CD14-positive monocyte (primary cell): ENCODE measurements around the gene ZNF391. TPM values are rescaled to one million over a fixed set of nuclear protein-coding genes. Genes with fewer than 3 reads are reported as not detected.

Experiments
- DNase-seq, 3 donors: peaks; one replicate each; pipeline ENCODE4 v3.0.0-alpha.2; 2011 to 2022
- H2AFZ ChIP-seq: 2 replicates; pipeline ENCODE4 v1.6.0; 2012; ENCODE audit warnings: mild to moderate bottlenecking, low read depth, low read length, inconsistent platforms; ENCODE audit not compliant: insufficient read depth, poor library complexity, severe bottlenecking
- H3K27ac ChIP-seq, 2 donors: 1 replicate in 1 of 2; 2 replicates in 1 of 2; pipeline ENCODE4 v1.5.1; 2012 to 2013; ENCODE audit warnings: low read length in 2 of 2, control low read depth in 1 of 2, inconsistent platforms in 1 of 2, low read depth in 1 of 2, mild to moderate bottlenecking in 1 of 2
- H3K27me3 ChIP-seq, 2 donors: one replicate each; pipeline versions ENCODE4 v1.6.0 to v1.6.1; 2011 to 2013; ENCODE audit warnings: low read length in 2 of 2; ENCODE audit not compliant: control insufficient read depth in 2 of 2, insufficient read depth in 2 of 2
- H3K36me3 ChIP-seq, 2 donors: replicated peaks in 1 of 2; 1 replicate in 1 of 2; 2 replicates in 1 of 2; pipeline versions ENCODE4 v1.5.1 to v1.6.1; 2012 to 2013; ENCODE audit warnings: low read length in 2 of 2, control low read depth in 1 of 2, inconsistent platforms in 1 of 2, mild to moderate bottlenecking in 1 of 2; ENCODE audit not compliant: insufficient read depth in 2 of 2, control insufficient read depth in 1 of 2
- H3K4me1 ChIP-seq, 2 donors: 1 replicate in 1 of 2; 2 replicates in 1 of 2; pipeline versions ENCODE4 v1.5.1 to v1.6.1; 2012 to 2013; ENCODE audit warnings: low read length in 2 of 2, control low read depth in 1 of 2, inconsistent platforms in 1 of 2, mild to moderate bottlenecking in 1 of 2, moderate library complexity in 1 of 2; ENCODE audit not compliant: insufficient read depth in 2 of 2, control insufficient read depth in 1 of 2
- H3K4me2 ChIP-seq: replicated peaks from 2 replicates; pipeline ENCODE3; 2012; ENCODE audit warnings: low read length, moderate library complexity, mild to moderate bottlenecking; ENCODE audit not compliant: poor library complexity, severe bottlenecking; ENCODE audit errors: extremely low read depth
- H3K4me3 ChIP-seq, 3 experiments: fragments of 200-600 bp in 1 of 3; sonication (generic) in 1 of 3; replicated peaks in 1 of 3; 1 replicate in 2 of 3; 2 replicates in 1 of 3; pipeline ENCODE4 v1.5.1; 2011 to 2013; ENCODE audit warnings: low read length in 3 of 3, mild to moderate bottlenecking in 3 of 3, control low read depth in 2 of 3, low read depth in 2 of 3, inconsistent platforms in 1 of 3, moderate library complexity in 1 of 3
- H3K79me2 ChIP-seq: 2 replicates; pipeline ENCODE4 v1.6.0; 2012; ENCODE audit warnings: mild to moderate bottlenecking, control low read depth, inconsistent platforms, low read length, moderate library complexity; ENCODE audit not compliant: insufficient read depth
- H3K9ac ChIP-seq: 2 replicates; pipeline ENCODE4 v1.6.0; 2017; ENCODE audit warnings: low read length, mild to moderate bottlenecking; ENCODE audit not compliant: insufficient read depth, poor library complexity, severe bottlenecking
- H3K9me3 ChIP-seq, 2 donors: replicated peaks in 1 of 2; 1 replicate in 1 of 2; 2 replicates in 1 of 2; pipeline versions ENCODE4 v1.5.1 to v1.6.1; 2012 to 2013; ENCODE audit warnings: low read length in 2 of 2, control low read depth in 1 of 2; ENCODE audit not compliant: control insufficient read depth in 1 of 2, insufficient read depth in 1 of 2
- H4K20me1 ChIP-seq: 2 replicates; pipeline ENCODE4 v1.6.0; 2012; ENCODE audit warnings: mild to moderate bottlenecking, low read length, control low read depth, moderate library complexity; ENCODE audit not compliant: insufficient read depth
- H3K27ac Mint-ChIP-seq, 7 donors: one replicate each; pipeline ENCODE4 v1.8.0; 2020; ENCODE audit warnings: mild to moderate bottlenecking in 7 of 7, mixed read lengths in 7 of 7, moderate library complexity in 6 of 7, inconsistent platforms in 2 of 7
- H3K27me3 Mint-ChIP-seq, 3 donors: one replicate each; pipeline ENCODE4 v1.8.0; 2021 to 2022; ENCODE audit warnings: low read depth in 3 of 3, mild to moderate bottlenecking in 3 of 3, mixed read lengths in 3 of 3, moderate library complexity in 3 of 3, inconsistent platforms in 1 of 3
- H3K36me3 Mint-ChIP-seq, 2 donors: one replicate each; pipeline ENCODE4 v1.8.0; 2020; ENCODE audit warnings: mixed read lengths in 2 of 2, inconsistent platforms in 1 of 2, mild to moderate bottlenecking in 1 of 2
- H3K4me1 Mint-ChIP-seq: one replicate; pipeline ENCODE4 v1.8.0; 2020; ENCODE audit warnings: mild to moderate bottlenecking, mixed read lengths
- H3K4me3 Mint-ChIP-seq, 2 donors: one replicate each; pipeline ENCODE4 v1.8.0; 2020; ENCODE audit warnings: mild to moderate bottlenecking in 2 of 2, mixed read lengths in 2 of 2, moderate library complexity in 1 of 2
- H3K9me3 Mint-ChIP-seq, 7 donors: one replicate each; pipeline ENCODE4 v1.8.0; 2020 to 2022; ENCODE audit warnings: mixed read lengths in 7 of 7, mild to moderate bottlenecking in 6 of 7, moderate library complexity in 6 of 7, inconsistent platforms in 2 of 7
- WGBS: methylation state at CpG from one replicate; pipeline ENCODE4 v1.1.5; 2013; ENCODE audit warnings: missing lambda C conversion rate; ENCODE audit not compliant: insufficient coverage; 5-methylcytosine and 5-hydroxymethylcytosine counted together
- intact Hi-C, 2 donors: fragments of 100-400 bp; cut with micrococcal nuclease; formaldehyde crosslinking; loops; one replicate each; pipeline versions ENCODE4 v1.15.0 to v1.15.1; 2023
- polyA plus RNA-seq, 3 donors: library from polyadenylated mRNA; depleted of rRNA in 1 of 3; unstranded in 2 of 3; stranded (reverse) in 1 of 3; fragments of 300-500 nt in 2 of 3; fragments of >200 nt in 1 of 3; fragmentation: Illumina TruSeq in 2 of 3; gene quantifications; 1 replicate in 2 of 3; 2 replicates in 1 of 3; pipeline ENCODE4 v1.2.3, GENCODE V29; 2012 to 2021
- TF ChIP-seq, protein P1 (sequence below): fragments of 200-600 bp; IDR thresholded peaks from one replicate; pipeline ENCODE4 v1.8.0; 2022; ENCODE audit warnings: antibody characterized with exemption, mild to moderate bottlenecking

The ZNF391 gene
- polyA plus RNA-seq, 3 donors, result 0.07 to 0.17 TPM; not detected in 1

DNA sequence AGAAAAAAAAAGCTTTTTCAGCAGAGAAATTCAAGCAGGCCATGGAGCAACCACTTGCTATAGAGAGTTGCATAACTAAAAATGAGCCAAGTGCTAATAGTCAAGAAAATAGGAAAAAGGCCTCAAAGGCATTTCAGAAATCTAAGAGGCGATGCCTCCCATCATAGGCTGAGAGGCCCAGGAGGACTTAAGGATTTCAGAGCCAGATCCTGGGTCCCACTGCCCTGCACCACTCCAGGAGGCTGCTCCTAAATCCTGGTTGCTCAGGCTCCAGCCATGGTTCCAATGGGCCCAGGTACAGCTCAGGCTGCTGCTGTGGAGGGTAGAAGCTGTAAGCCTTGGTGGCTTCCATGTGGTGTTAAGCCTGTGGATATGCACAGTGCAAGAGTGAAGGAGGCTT is 5.5 kb downstream of the ZNF391 start:
- H3K27ac Mint-ChIP-seq, result no peak overlapping the region
- 57% methylated on average over 1 of the region's 1 CpG for WGBS
- intact Hi-C loops, result no loop called here
- peaks cover 0 to 4% of the 10 kb centered on the region in 2 donors for H3K36me3 Mint-ChIP-seq
- H3K4me1 Mint-ChIP-seq, result peaks cover 6% of the 10 kb centered on the region
- H4K20me1 ChIP-seq, result no peaks in the 10 kb centered on the region
- no peaks in the 10 kb centered on the region for H3K27me3 Mint-ChIP-seq
- no peak overlapping the region for H2AFZ ChIP-seq
- H3K79me2 ChIP-seq, result no peaks in the 10 kb centered on the region
- H3K9me3 ChIP-seq, result peaks cover 27 to 29% of the 10 kb centered on the region in 2 donors
- H3K9ac ChIP-seq, result no peak overlapping the region
- peaks cover 21 to 51% (median 30%) of the 10 kb centered on the region in 7 donors for H3K9me3 Mint-ChIP-seq
- TF ChIP-seq, protein P1, sequence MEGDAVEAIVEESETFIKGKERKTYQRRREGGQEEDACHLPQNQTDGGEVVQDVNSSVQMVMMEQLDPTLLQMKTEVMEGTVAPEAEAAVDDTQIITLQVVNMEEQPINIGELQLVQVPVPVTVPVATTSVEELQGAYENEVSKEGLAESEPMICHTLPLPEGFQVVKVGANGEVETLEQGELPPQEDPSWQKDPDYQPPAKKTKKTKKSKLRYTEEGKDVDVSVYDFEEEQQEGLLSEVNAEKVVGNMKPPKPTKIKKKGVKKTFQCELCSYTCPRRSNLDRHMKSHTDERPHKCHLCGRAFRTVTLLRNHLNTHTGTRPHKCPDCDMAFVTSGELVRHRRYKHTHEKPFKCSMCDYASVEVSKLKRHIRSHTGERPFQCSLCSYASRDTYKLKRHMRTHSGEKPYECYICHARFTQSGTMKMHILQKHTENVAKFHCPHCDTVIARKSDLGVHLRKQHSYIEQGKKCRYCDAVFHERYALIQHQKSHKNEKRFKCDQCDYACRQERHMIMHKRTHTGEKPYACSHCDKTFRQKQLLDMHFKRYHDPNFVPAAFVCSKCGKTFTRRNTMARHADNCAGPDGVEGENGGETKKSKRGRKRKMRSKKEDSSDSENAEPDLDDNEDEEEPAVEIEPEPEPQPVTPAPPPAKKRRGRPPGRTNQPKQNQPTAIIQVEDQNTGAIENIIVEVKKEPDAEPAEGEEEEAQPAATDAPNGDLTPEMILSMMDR, result no peak
- peaks cover 6 to 7% of the 10 kb centered on the region in 2 donors for H3K4me1 ChIP-seq
- no peak overlapping the region for H3K4me3 ChIP-seq
- DNase-seq, result no peak
- no peak overlapping the region for H3K4me3 Mint-ChIP-seq
- H3K27ac ChIP-seq, result no peak overlapping the region
- peaks cover 0 to 2% of the 10 kb centered on the region in 2 donors for H3K27me3 ChIP-seq
- H3K36me3 ChIP-seq, result no peaks in the 10 kb centered on the region
- H3K4me2 ChIP-seq, result no peak overlapping the region

DNA sequence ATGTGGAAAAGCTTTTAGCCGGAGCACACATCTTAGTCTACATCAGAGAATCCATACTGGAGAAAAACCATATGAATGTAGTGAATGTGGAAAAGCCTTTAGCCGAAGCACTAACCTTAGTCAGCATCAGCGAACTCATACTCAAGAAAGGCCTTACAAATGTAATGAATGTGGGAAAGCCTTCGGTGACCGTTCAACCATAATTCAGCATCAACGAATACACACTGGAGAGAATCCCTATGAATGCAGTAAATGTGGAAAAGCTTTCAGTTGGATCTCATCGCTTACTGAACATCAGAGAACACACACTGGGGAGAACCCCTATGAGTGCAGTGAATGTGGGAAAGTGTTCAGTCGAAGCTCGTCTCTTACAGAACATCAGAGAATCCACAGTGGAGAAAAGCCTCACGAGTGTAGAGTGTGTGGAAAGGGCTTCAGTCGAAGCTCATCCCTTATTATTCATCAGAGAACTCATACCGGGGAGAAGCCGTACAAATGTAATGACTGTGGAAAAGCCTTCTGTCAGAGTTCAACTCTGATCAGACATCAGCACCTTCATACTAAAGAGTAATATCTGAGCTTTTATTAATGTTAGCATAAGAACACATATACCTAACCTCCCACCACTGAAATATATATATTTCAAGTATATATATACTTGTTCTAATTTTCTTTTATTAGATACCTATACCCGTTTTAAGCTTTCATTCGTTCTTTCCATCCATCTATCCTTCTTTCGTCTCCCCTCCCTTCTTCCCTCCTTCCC is 12.5 kb downstream of the ZNF391 start:
- Histone ChIP-seq H2AFZ (no peak overlapping the region), H3K79me2 (no peaks in the 10 kb centered on the region), H3K4me3 (no peak overlapping the region), H3K9ac (no peak overlapping the region), H3K27me3 (no peaks in the 10 kb centered on the region), H3K27ac (no peak overlapping the region), H3K4me1 (no peaks in the 10 kb centered on the region), H3K9me3 (peaks cover 41 to 72% of the 10 kb centered on the region in 2 donors), H4K20me1 (no peaks in the 10 kb centered on the region), H3K36me3 (no peaks in the 10 kb centered on the region), H3K4me2 (no peak overlapping the region)
- TF ChIP-seq, protein P1, result no peak
- Mint-ChIP-seq H3K9me3 (peaks cover 34 to 70% (median 53%) of the 10 kb centered on the region in 7 donors), H3K27me3 (peaks cover 0 to 2% (median 0%) of the 10 kb centered on the region in 3 donors), H3K4me3 (no peak overlapping the region), H3K4me1 (no peaks in the 10 kb centered on the region), H3K36me3 (peaks cover 0 to 4% of the 10 kb centered on the region in 2 donors), H3K27ac (no peak overlapping the region)
- 87% methylated on average over 4 of the region's 16 CpGs for WGBS
- no peak for DNase-seq
- intact Hi-C loops, result no loop called here
